Measurements from ENCODE around the gene TRIM25. TPM values are rescaled to one million over a fixed set of nuclear protein-coding genes. Genes with fewer than 3 reads are reported as not detected.

Gene TRIM25
- total RNA-seq, 1 experiment from 2014 or later, result 32.5 TPM

- no peak overlapping the region for H3K4ac ChIP-seq (ENCODE audit: low read depth, low read length)
- H2BK20ac ChIP-seq (ENCODE audit: low read depth, low read length, poor library complexity, severe bottlenecking), result no peak overlapping the region
- no peak overlapping the region for H2BK15ac ChIP-seq (ENCODE audit: low read depth, low read length)
- H2BK12ac ChIP-seq (ENCODE audit: insufficient read length, low read depth, low read length), result no peak overlapping the region
- H2BK5ac ChIP-seq (ENCODE audit: insufficient read length, low read length), result no peak overlapping the region
- H2BK120ac ChIP-seq (ENCODE audit: low read depth, low read length, poor library complexity, severe bottlenecking), result no peak overlapping the region
- H2AFZ ChIP-seq (ENCODE audit: low read length), result no peak overlapping the region
- no peak overlapping the region for H3K18ac ChIP-seq (ENCODE audit: insufficient read length, low read depth, low read length)
- H3K4me1 ChIP-seq (ENCODE audit: insufficient read depth, low read length), result no peaks in the 10 kb centered on the region; the same call in 1 of the 2 replicates
- Mint-ChIP-seq H3K4me1 (peaks cover 14 to 18% of the 10 kb centered on the region in 2 experiments), H3K36me3 (ENCODE audit: insufficient read depth in 1 of 3, low read depth in 3 of 3) (peaks cover 0 to 11% (median 2%) of the 10 kb centered on the region in 3 experiments; a peak in 5 of 7 replicates), H3K27me3 (ENCODE audit: low read depth) (peaks cover 34% of the 10 kb centered on the region), H3K27ac (peak overlapping the region in 1 of 3 experiments; percentile 57; a peak in 2 of 7 replicates), H3K9me3 (peaks cover 0 to 7% of the 10 kb centered on the region in 2 experiments; a peak in 2 of 5 replicates), H3K4me3 (peak overlapping the region; percentile 79 to 96)
- no peak overlapping the region for H4K8ac ChIP-seq (replicated peaks; ENCODE audit: insufficient read length, low read depth, low read length)
- WGBS (ENCODE audit: extremely low coverage, insufficient read length, low lambda C conversion rate), result no CpG with 5 or more reads among the region's 44 CpGs
- no peaks in the 10 kb centered on the region for H4K20me1 ChIP-seq (ENCODE audit: control insufficient read depth, insufficient read depth, insufficient read length)
- peaks cover 2% of the 10 kb centered on the region; the same call in 1 of the 2 replicates for H3K27me3 ChIP-seq (ENCODE audit: insufficient read depth, low read length)
- no peak overlapping the region for H3K23ac ChIP-seq (ENCODE audit: insufficient read length, low read depth, low read length)
- no peak overlapping the region for H2AK5ac ChIP-seq (ENCODE audit: insufficient read length, low read length)
- peaks cover 21% of the 10 kb centered on the region for H3K23me2 ChIP-seq (ENCODE audit: insufficient read length, low read depth, low read length, poor library complexity, severe bottlenecking)
- H3K56ac ChIP-seq (ENCODE audit: insufficient read length, low read depth, low read length), result no peak overlapping the region
- peak overlapping the region; percentile 60 for H3K4me2 ChIP-seq (ENCODE audit: insufficient read depth, insufficient read length, low read length)
- H3K27ac ChIP-seq (ENCODE audit: insufficient read length, low read depth, low read length), result no peak overlapping the region
- no peak overlapping the region for H4K91ac ChIP-seq (ENCODE audit: insufficient read length, low read depth, low read length)
- peak overlapping the region; percentile 11 for H3K9ac ChIP-seq (ENCODE audit: extremely low read depth, insufficient read length, low read length)
- H4K5ac ChIP-seq (ENCODE audit: insufficient read length, low read depth, low read length), result no peak overlapping the region
- H3K79me2 ChIP-seq (ENCODE audit: insufficient read depth, low read length), result no peaks in the 10 kb centered on the region; the same call in 1 of the 2 replicates
- no peaks in the 10 kb centered on the region for H3K79me1 ChIP-seq (ENCODE audit: insufficient read depth, low read depth, low read length, poor library complexity, severe bottlenecking)
- no peaks in the 10 kb centered on the region for H3K9me3 ChIP-seq (ENCODE audit: control insufficient read depth, low read depth, low read length)
- H3K14ac ChIP-seq (ENCODE audit: insufficient read depth, low read length), result no peak overlapping the region
- peak; percentile 79 for DNase-seq
- TF ChIP-seq, protein P1, sequence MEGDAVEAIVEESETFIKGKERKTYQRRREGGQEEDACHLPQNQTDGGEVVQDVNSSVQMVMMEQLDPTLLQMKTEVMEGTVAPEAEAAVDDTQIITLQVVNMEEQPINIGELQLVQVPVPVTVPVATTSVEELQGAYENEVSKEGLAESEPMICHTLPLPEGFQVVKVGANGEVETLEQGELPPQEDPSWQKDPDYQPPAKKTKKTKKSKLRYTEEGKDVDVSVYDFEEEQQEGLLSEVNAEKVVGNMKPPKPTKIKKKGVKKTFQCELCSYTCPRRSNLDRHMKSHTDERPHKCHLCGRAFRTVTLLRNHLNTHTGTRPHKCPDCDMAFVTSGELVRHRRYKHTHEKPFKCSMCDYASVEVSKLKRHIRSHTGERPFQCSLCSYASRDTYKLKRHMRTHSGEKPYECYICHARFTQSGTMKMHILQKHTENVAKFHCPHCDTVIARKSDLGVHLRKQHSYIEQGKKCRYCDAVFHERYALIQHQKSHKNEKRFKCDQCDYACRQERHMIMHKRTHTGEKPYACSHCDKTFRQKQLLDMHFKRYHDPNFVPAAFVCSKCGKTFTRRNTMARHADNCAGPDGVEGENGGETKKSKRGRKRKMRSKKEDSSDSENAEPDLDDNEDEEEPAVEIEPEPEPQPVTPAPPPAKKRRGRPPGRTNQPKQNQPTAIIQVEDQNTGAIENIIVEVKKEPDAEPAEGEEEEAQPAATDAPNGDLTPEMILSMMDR (conservative IDR thresholded peaks at IDR 0.05), result no peak
- no peak overlapping the region for H3T11ph ChIP-seq (ENCODE audit: low read length)
These were observed 439 bp downstream of the TRIM25 start for GRCh38 chr17:56913353-56913866.

Measured in H9 (cell line).